ENCODE data around the gene EBP.

The EBP gene

GRCh38 chrX:48477960-48478755 is 43.5 kb upstream of the EBP start:
- H3K9ac ChIP-seq (ENCODE audit: low read length in 2 of 2): no peak overlapping the region

GRCh38 chrX:48478806-48479205 is 42.8 kb upstream of the EBP start:
- H3K36me3 ChIP-seq (ENCODE audit: control insufficient read depth in 2 of 2, insufficient read depth in 2 of 2, low read length in 2 of 2): peaks cover 0 to 4% of the 10 kb centered on the region in 2 donors
- H3K27me3 ChIP-seq (ENCODE audit: control insufficient read depth in 1 of 2, insufficient read depth in 2 of 2, low read length in 2 of 2): peaks cover 0 to 3% of the 10 kb centered on the region in 2 donors
- no peak overlapping the region for H3K9ac ChIP-seq (ENCODE audit: low read length in 2 of 2)
- peaks cover 6% of the 10 kb centered on the region for H3K4me1 ChIP-seq (ENCODE audit: control insufficient read depth, insufficient read depth, low read length)
- no peak overlapping the region for H3K27ac ChIP-seq (ENCODE audit: low read length)
- H3K9me3 ChIP-seq (ENCODE audit: control insufficient read depth in 2 of 2, low read length in 2 of 2): no peaks in the 10 kb centered on the region
- H3K4me3 ChIP-seq (ENCODE audit: low read length in 2 of 2): no peak overlapping the region

More at GRCh38 chrX:48477960-48478755, 43.5 kb upstream of the EBP start:
- Histone ChIP-seq H3K4me3 (ENCODE audit: low read length in 2 of 2) (no peak overlapping the region), H3K27ac (ENCODE audit: low read length) (no peak overlapping the region), H3K27me3 (ENCODE audit: control insufficient read depth in 1 of 2, insufficient read depth in 2 of 2, low read length in 2 of 2) (peaks cover 0 to 3% of the 10 kb centered on the region in 2 donors), H3K4me1 (ENCODE audit: control insufficient read depth, insufficient read depth, low read length) (peaks cover 6% of the 10 kb centered on the region), H3K36me3 (ENCODE audit: control insufficient read depth in 2 of 2, insufficient read depth in 2 of 2, low read length in 2 of 2) (peaks cover 0 to 4% of the 10 kb centered on the region in 2 donors), H3K9me3 (ENCODE audit: control insufficient read depth in 2 of 2, low read length in 2 of 2) (no peaks in the 10 kb centered on the region)

GRCh38 chrX:48480142-48480541 is 41.5 kb upstream of the EBP start:
- Histone ChIP-seq H3K9ac (ENCODE audit: low read length in 2 of 2) (no peak overlapping the region), H3K36me3 (ENCODE audit: control insufficient read depth in 2 of 2, insufficient read depth in 2 of 2, low read length in 2 of 2) (peaks cover 0 to 4% of the 10 kb centered on the region in 2 donors), H3K27me3 (ENCODE audit: control insufficient read depth in 1 of 2, insufficient read depth in 2 of 2, low read length in 2 of 2) (peaks cover 0 to 3% of the 10 kb centered on the region in 2 donors), H3K4me3 (ENCODE audit: low read length in 2 of 2) (no peak overlapping the region), H3K4me1 (ENCODE audit: control insufficient read depth, insufficient read depth, low read length) (peaks cover 6% of the 10 kb centered on the region), H3K9me3 (ENCODE audit: control insufficient read depth in 2 of 2, low read length in 2 of 2) (no peaks in the 10 kb centered on the region), H3K27ac (ENCODE audit: low read length) (no peak overlapping the region)

GRCh38 chrX:48480583-48480982 is 41.0 kb upstream of the EBP start:
- H3K36me3 ChIP-seq (ENCODE audit: control insufficient read depth in 2 of 2, insufficient read depth in 2 of 2, low read length in 2 of 2): peaks cover 0 to 4% of the 10 kb centered on the region in 2 donors
- no peaks in the 10 kb centered on the region for H3K9me3 ChIP-seq (ENCODE audit: control insufficient read depth in 2 of 2, low read length in 2 of 2)
- peaks cover 6% of the 10 kb centered on the region for H3K4me1 ChIP-seq (ENCODE audit: control insufficient read depth, insufficient read depth, low read length)
- H3K27me3 ChIP-seq (ENCODE audit: control insufficient read depth in 1 of 2, insufficient read depth in 2 of 2, low read length in 2 of 2): peaks cover 0 to 3% of the 10 kb centered on the region in 2 donors
- no peak overlapping the region for H3K27ac ChIP-seq (ENCODE audit: low read length)
- no peak overlapping the region for H3K4me3 ChIP-seq (ENCODE audit: low read length in 2 of 2)
- H3K9ac ChIP-seq (ENCODE audit: low read length in 2 of 2): no peak overlapping the region

- H3K27ac ChIP-seq (ENCODE audit: low read length): no peak overlapping the region
- H3K4me3 ChIP-seq (ENCODE audit: low read length in 2 of 2): no peak overlapping the region
- no peaks in the 10 kb centered on the region for H3K4me1 ChIP-seq (ENCODE audit: control insufficient read depth, insufficient read depth, low read length)
- H3K27me3 ChIP-seq (ENCODE audit: control insufficient read depth in 1 of 2, insufficient read depth in 2 of 2, low read length in 2 of 2): peaks cover 0 to 3% of the 10 kb centered on the region in 2 donors
- no peaks in the 10 kb centered on the region for H3K9me3 ChIP-seq (ENCODE audit: control insufficient read depth in 2 of 2, low read length in 2 of 2)
- peaks cover 0 to 4% of the 10 kb centered on the region in 2 donors for H3K36me3 ChIP-seq (ENCODE audit: control insufficient read depth in 2 of 2, insufficient read depth in 2 of 2, low read length in 2 of 2)
- H3K9ac ChIP-seq (ENCODE audit: low read length in 2 of 2): no peak overlapping the region
Measured at GRCh38 chrX:48482526-48482925, 39.1 kb upstream of the EBP start.

GRCh38 chrX:48487362-48487798 is 34.2 kb upstream of the EBP start:
- Histone ChIP-seq H3K36me3 (ENCODE audit: control insufficient read depth in 2 of 2, insufficient read depth in 2 of 2, low read length in 2 of 2) (no peaks in the 10 kb centered on the region), H3K9ac (ENCODE audit: low read length in 2 of 2) (no peak overlapping the region), H3K27ac (ENCODE audit: low read length) (no peak overlapping the region), H3K4me1 (ENCODE audit: control insufficient read depth, insufficient read depth, low read length) (no peaks in the 10 kb centered on the region), H3K9me3 (ENCODE audit: control insufficient read depth in 2 of 2, low read length in 2 of 2) (no peaks in the 10 kb centered on the region), H3K27me3 (ENCODE audit: control insufficient read depth in 1 of 2, insufficient read depth in 2 of 2, low read length in 2 of 2) (peaks cover 0 to 6% of the 10 kb centered on the region in 2 donors), H3K4me3 (ENCODE audit: low read length in 2 of 2) (no peak overlapping the region)

- Histone ChIP-seq H3K9ac (ENCODE audit: low read length in 2 of 2) (no peak overlapping the region), H3K4me3 (ENCODE audit: low read length in 2 of 2) (no peak overlapping the region), H3K27me3 (ENCODE audit: control insufficient read depth in 1 of 2, insufficient read depth in 2 of 2, low read length in 2 of 2) (peaks cover 0 to 6% of the 10 kb centered on the region in 2 donors), H3K27ac (ENCODE audit: low read length) (no peak overlapping the region), H3K9me3 (ENCODE audit: control insufficient read depth in 2 of 2, low read length in 2 of 2) (no peaks in the 10 kb centered on the region), H3K36me3 (ENCODE audit: control insufficient read depth in 2 of 2, insufficient read depth in 2 of 2, low read length in 2 of 2) (no peaks in the 10 kb centered on the region), H3K4me1 (ENCODE audit: control insufficient read depth, insufficient read depth, low read length) (no peaks in the 10 kb centered on the region)
Measured at GRCh38 chrX:48488034-48488433, 33.6 kb upstream of the EBP start.

- Histone ChIP-seq H3K4me3 (ENCODE audit: low read length in 2 of 2) (no peak overlapping the region), H3K27ac (ENCODE audit: low read length) (no peak overlapping the region), H3K4me1 (ENCODE audit: control insufficient read depth, insufficient read depth, low read length) (no peaks in the 10 kb centered on the region), H3K36me3 (ENCODE audit: control insufficient read depth in 2 of 2, insufficient read depth in 2 of 2, low read length in 2 of 2) (no peaks in the 10 kb centered on the region), H3K9ac (ENCODE audit: low read length in 2 of 2) (no peak overlapping the region), H3K9me3 (ENCODE audit: control insufficient read depth in 2 of 2, low read length in 2 of 2) (no peaks in the 10 kb centered on the region), H3K27me3 (ENCODE audit: control insufficient read depth in 1 of 2, insufficient read depth in 2 of 2, low read length in 2 of 2) (peaks cover 0 to 10% of the 10 kb centered on the region in 2 donors)
Measured at GRCh38 chrX:48489296-48489695, 32.3 kb upstream of the EBP start.

GRCh38 chrX:48489892-48490291 is 31.7 kb upstream of the EBP start:
- H3K9ac ChIP-seq (ENCODE audit: low read length in 2 of 2): no peak overlapping the region
- no peaks in the 10 kb centered on the region for H3K36me3 ChIP-seq (ENCODE audit: control insufficient read depth in 2 of 2, insufficient read depth in 2 of 2, low read length in 2 of 2)
- H3K4me1 ChIP-seq (ENCODE audit: control insufficient read depth, insufficient read depth, low read length): no peaks in the 10 kb centered on the region
- H3K4me3 ChIP-seq (ENCODE audit: low read length in 2 of 2): no peak overlapping the region
- H3K27ac ChIP-seq (ENCODE audit: low read length): no peak overlapping the region
- no peaks in the 10 kb centered on the region for H3K9me3 ChIP-seq (ENCODE audit: control insufficient read depth in 2 of 2, low read length in 2 of 2)
- H3K27me3 ChIP-seq (ENCODE audit: control insufficient read depth in 1 of 2, insufficient read depth in 2 of 2, low read length in 2 of 2): peaks cover 0 to 10% of the 10 kb centered on the region in 2 donors

GRCh38 chrX:48490661-48491060 is 30.9 kb upstream of the EBP start:
- H3K27me3 ChIP-seq (ENCODE audit: control insufficient read depth in 1 of 2, insufficient read depth in 2 of 2, low read length in 2 of 2): peaks cover 0 to 12% of the 10 kb centered on the region in 2 donors

GRCh38 chrX:48491809-48492208 is 29.8 kb upstream of the EBP start:
- Histone ChIP-seq H3K4me1 (ENCODE audit: control insufficient read depth, insufficient read depth, low read length) (no peaks in the 10 kb centered on the region), H3K4me3 (ENCODE audit: low read length in 2 of 2) (no peak overlapping the region), H3K27ac (ENCODE audit: low read length) (no peak overlapping the region), H3K9ac (ENCODE audit: low read length in 2 of 2) (no peak overlapping the region), H3K27me3 (ENCODE audit: control insufficient read depth in 1 of 2, insufficient read depth in 2 of 2, low read length in 2 of 2) (peaks cover 0 to 17% of the 10 kb centered on the region in 2 donors), H3K9me3 (ENCODE audit: control insufficient read depth in 2 of 2, low read length in 2 of 2) (no peaks in the 10 kb centered on the region), H3K36me3 (ENCODE audit: control insufficient read depth in 2 of 2, insufficient read depth in 2 of 2, low read length in 2 of 2) (no peaks in the 10 kb centered on the region)

More at GRCh38 chrX:48490661-48491060, 30.9 kb upstream of the EBP start:
- Histone ChIP-seq H3K4me1 (ENCODE audit: control insufficient read depth, insufficient read depth, low read length) (no peaks in the 10 kb centered on the region), H3K36me3 (ENCODE audit: control insufficient read depth in 2 of 2, insufficient read depth in 2 of 2, low read length in 2 of 2) (no peaks in the 10 kb centered on the region), H3K9me3 (ENCODE audit: control insufficient read depth in 2 of 2, low read length in 2 of 2) (no peaks in the 10 kb centered on the region), H3K9ac (ENCODE audit: low read length in 2 of 2) (no peak overlapping the region), H3K27ac (ENCODE audit: low read length) (no peak overlapping the region), H3K4me3 (ENCODE audit: low read length in 2 of 2) (no peak overlapping the region)

All from stomach smooth muscle (tissue), 2 donors.